Adrenal gland (tissue), 5 donors: ENCODE measurements around the gene ISLR.

Source experiments
- CTCF ChIP-seq, 6 experiments: fragments of 450-650 bp in 4 of 6; fragments of 200-600 bp in 2 of 6; sonication (generic) in 1 of 6; IDR thresholded peaks; 1 replicate in 5 of 6; 2 replicates in 1 of 6; pipeline versions ENCODE4 v1.5.1 to v1.8.0; 2016 to 2021; ENCODE audit warnings: antibody characterized with exemption in 6 of 6, mild to moderate bottlenecking in 2 of 6, moderate library complexity in 1 of 6
- POLR2A ChIP-seq, 2 donors: fragments of 450-650 bp; IDR thresholded peaks; one replicate each; pipeline ENCODE4 v1.6.1; 2017; ENCODE audit warnings: antibody characterized with exemption in 2 of 2, mild to moderate bottlenecking in 2 of 2, moderate library complexity in 1 of 2
- donor health status: DM: no; HTN: no; CAD: no.

- no peak for TF ChIP-seq POLR2A (IDR thresholded peaks at IDR 0.05)
- no peak for TF ChIP-seq CTCF (IDR thresholded peaks at IDR 0.05)
These were observed 19.2 kb downstream of the ISLR start for GRCh38 chr15:74192751-74193150.
